GM21737 (cell line): ENCODE measurements around the gene POU6F2.
"Not testable (repeated sequence)": the region's sequence is repeated elsewhere in the genome, so short reads cannot be mapped to it uniquely, and the experiment has no call there.

Source experiments
- ATAC-seq: cut with Tn5 transposase; IDR thresholded peaks from one replicate; pipeline ENCODE4 v1.9.1; 2021; ENCODE audit warnings: mild to moderate bottlenecking, moderate library complexity; ENCODE audit not compliant: unreplicated experiment

The POU6F2 gene, protein sequence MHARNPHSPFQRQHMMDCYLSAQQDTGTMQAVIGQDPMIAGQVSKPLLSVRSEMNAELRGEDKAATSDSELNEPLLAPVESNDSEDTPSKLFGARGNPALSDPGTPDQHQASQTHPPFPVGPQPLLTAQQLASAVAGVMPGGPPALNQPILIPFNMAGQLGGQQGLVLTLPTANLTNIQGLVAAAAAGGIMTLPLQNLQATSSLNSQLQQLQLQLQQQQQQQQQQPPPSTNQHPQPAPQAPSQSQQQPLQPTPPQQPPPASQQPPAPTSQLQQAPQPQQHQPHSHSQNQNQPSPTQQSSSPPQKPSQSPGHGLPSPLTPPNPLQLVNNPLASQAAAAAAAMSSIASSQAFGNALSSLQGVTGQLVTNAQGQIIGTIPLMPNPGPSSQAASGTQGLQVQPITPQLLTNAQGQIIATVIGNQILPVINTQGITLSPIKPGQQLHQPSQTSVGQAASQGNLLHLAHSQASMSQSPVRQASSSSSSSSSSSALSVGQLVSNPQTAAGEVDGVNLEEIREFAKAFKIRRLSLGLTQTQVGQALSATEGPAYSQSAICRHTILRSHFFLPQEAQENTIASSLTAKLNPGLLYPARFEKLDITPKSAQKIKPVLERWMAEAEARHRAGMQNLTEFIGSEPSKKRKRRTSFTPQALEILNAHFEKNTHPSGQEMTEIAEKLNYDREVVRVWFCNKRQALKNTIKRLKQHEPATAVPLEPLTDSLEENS

DNA sequence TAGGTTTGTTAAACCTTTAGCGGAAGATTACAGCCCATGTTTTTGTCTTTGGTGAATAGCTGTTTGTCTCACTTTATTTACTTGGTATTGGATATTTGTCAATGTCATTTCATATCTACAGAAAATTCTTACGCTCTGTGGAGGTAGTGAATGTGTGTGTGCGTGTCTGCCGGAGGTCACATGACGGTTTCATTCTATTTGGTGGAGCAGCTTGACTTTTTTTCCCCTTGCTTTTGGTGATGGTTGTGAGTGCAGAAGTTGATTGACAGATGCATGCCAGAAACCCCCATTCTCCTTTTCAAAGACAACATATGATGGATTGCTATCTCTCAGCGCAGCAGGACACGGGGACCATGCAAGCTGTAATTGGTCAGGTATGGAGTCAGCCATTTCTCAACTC, at the start of gene POU6F2:
Gene POU6F2, plus strand, starts transcription at position 225 of the 400 bp plus-strand sequence. Its CDS starts 45 bp downstream, at position 270.
- no peak for ATAC-seq

DNA sequence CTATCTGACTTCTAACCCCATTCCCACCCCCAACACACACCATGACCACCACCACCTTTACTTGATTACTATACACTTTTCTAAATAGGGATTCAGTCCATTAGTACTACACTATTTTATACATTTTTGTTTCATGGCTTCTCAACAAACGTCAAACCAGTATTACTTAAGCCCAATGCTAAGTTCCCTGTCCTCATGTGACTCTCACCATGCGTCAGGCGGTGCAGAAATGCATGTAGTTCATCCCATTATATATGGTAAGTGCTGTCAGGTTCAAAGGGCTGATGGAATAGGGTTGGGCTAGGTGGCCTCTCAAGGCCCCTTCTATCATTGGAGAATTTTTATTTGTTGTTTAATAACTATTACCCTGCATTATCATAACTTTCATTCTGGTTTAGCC, 49.2 kb upstream of the POU6F2 start:
- no peak for ATAC-seq

- no peak for ATAC-seq
Measured at GRCh38 chr7:38929460-38930171, 48.1 kb upstream of the POU6F2 start.

- ATAC-seq, result peak; percentile 77
Measured at GRCh38 chr7:38932509-38933168, 45.1 kb upstream of the POU6F2 start.

GRCh38 chr7:38934051-38934450, 43.7 kb upstream of the POU6F2 start:
- no peak for ATAC-seq

DNA sequence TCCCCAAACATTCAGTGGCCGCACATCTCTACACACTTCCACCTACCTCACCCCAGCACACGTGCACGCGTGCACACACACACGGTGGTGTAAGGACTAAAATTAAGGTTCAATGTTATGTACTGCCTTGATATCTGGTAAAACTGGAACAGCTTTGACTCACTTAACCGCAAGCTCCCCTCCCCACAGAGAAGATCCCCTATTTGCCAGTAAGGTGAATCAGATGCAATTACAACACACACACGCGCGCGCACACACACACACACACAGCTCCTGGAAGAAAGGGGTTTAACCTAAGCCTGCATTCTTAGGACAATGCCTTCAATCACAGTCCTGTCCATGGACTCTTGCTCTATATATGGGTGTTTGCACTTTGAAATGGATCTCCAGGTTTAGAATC, 43.2 kb upstream of the POU6F2 start:
- no peak for ATAC-seq

- ATAC-seq, result no peak
Measured at GRCh38 chr7:38936641-38937040, 41.1 kb upstream of the POU6F2 start.

- no peak for ATAC-seq
Measured at GRCh38 chr7:38938001-38938485, 39.7 kb upstream of the POU6F2 start.

GRCh38 chr7:38938589-38938988, 39.1 kb upstream of the POU6F2 start:
- no peak for ATAC-seq

- ATAC-seq, result no peak
Measured at GRCh38 chr7:38940774-38941173, 36.9 kb upstream of the POU6F2 start.

GRCh38 chr7:38942431-38943051, 35.2 kb upstream of the POU6F2 start:
- no peak for ATAC-seq

GRCh38 chr7:38947541-38947940, 30.2 kb upstream of the POU6F2 start:
- ATAC-seq, result not testable (repeated sequence)

- ATAC-seq, result no peak
Measured at GRCh38 chr7:38950309-38950708, 27.4 kb upstream of the POU6F2 start.

- ATAC-seq, result no peak
Measured at GRCh38 chr7:38951213-38951612, 26.5 kb upstream of the POU6F2 start.

GRCh38 chr7:38953227-38953626, 24.5 kb upstream of the POU6F2 start:
- no peak for ATAC-seq

- no peak for ATAC-seq
Measured at GRCh38 chr7:38953971-38954370, 23.7 kb upstream of the POU6F2 start.

- no peak for ATAC-seq
Measured at GRCh38 chr7:38955892-38956291, 21.8 kb upstream of the POU6F2 start.

- ATAC-seq, result no peak
Measured at GRCh38 chr7:38962028-38962427, 15.7 kb upstream of the POU6F2 start.

GRCh38 chr7:38964921-38965320, 12.8 kb upstream of the POU6F2 start:
- no peak for ATAC-seq

DNA sequence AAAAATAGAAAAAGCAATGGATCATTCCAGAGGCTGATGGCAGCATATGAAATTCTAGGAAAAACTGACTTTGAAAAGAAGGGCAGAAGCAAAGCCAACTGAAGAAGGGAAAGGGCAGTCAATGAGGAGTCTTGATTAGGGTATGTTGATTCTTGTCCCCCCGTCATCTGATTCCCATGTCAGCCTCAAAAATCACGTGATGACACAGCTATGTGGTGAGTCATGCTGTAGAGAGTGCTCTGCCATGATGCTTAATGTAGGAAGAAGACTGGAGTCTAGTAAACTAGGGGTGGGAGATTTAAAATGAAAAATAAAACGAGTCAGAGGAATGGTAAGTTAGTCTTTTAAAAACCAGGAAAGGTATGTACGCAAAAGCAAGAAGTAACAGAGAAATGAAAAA, 3.9 kb upstream of the POU6F2 start:
- no peak for ATAC-seq
